Keratinocyte (primary cell): ENCODE data around the gene MLF1. TPM values are rescaled to one million over a fixed set of nuclear protein-coding genes. Genes with fewer than 3 reads are reported as not detected.

Source experiments
- DNase-seq: peaks from one replicate; pipeline ENCODE4 v3.0.0-alpha.2; 2011; ENCODE audit warnings: low read depth, missing footprints, low spot score
- FAIRE-seq: peaks from 2 replicates; lab custom pipeline; 2011; peaks lifted over from hg19 to GRCh38; lab: Jason Lieb, UNC
- H2AFZ ChIP-seq: 2 replicates; pipeline ENCODE4 v1.6.0; 2012; ENCODE audit warnings: low read length, control low read depth, inconsistent platforms; ENCODE audit not compliant: control insufficient read depth
- H3K27ac ChIP-seq: 2 replicates; pipeline ENCODE4 v1.5.1; 2011; ENCODE audit warnings: low read length; ENCODE audit not compliant: control insufficient read depth, insufficient read depth
- H3K27me3 ChIP-seq: 3 replicates; pipeline ENCODE4 v1.6.0; 2011; ENCODE audit warnings: low read length; ENCODE audit not compliant: control insufficient read depth, insufficient read depth; ENCODE audit errors: extremely low read depth
- H3K36me3 ChIP-seq, 2 experiments: 2 replicates in 1 of 2; 3 replicates in 1 of 2; pipeline ENCODE4 v1.5.1; 2011; ENCODE audit warnings: low read length in 2 of 2, mild to moderate bottlenecking in 1 of 2; ENCODE audit not compliant: control insufficient read depth in 2 of 2, insufficient read depth in 2 of 2; ENCODE audit errors: extremely low read depth in 1 of 2
- H3K4me1 ChIP-seq: 3 replicates; pipeline ENCODE4 v1.5.1; 2011; ENCODE audit warnings: low read length; ENCODE audit not compliant: control insufficient read depth, insufficient read depth; ENCODE audit errors: extremely low read depth
- H3K4me2 ChIP-seq: 3 replicates; pipeline ENCODE4 v1.6.0; 2011; ENCODE audit warnings: low read depth, low read length; ENCODE audit not compliant: control insufficient read depth, insufficient read depth; ENCODE audit errors: extremely low read depth
- H3K4me3 ChIP-seq, 3 experiments: fragments of 200-600 bp in 1 of 3; sonication (generic) in 1 of 3; 2 replicates in 2 of 3; 3 replicates in 1 of 3; pipeline ENCODE4 v1.5.1; 2011 to 2016; ENCODE audit warnings: low read length in 3 of 3, mild to moderate bottlenecking in 3 of 3, control low read depth in 2 of 3, inconsistent platforms in 1 of 3, low read depth in 1 of 3, mixed read lengths in 1 of 3, mixed run types in 1 of 3, moderate library complexity in 1 of 3; ENCODE audit not compliant: control insufficient read depth in 2 of 3, insufficient read depth in 2 of 3; ENCODE audit errors: extremely low read depth in 1 of 3
- H3K79me2 ChIP-seq: 2 replicates; pipeline ENCODE4 v1.6.0; 2012; ENCODE audit warnings: low read length; ENCODE audit not compliant: control insufficient read depth, insufficient read depth
- H3K9ac ChIP-seq: 3 replicates; pipeline ENCODE4 v1.6.0; 2011; ENCODE audit warnings: low read length; ENCODE audit not compliant: control insufficient read depth, insufficient read depth; ENCODE audit errors: extremely low read depth
- H3K9me1 ChIP-seq: 3 replicates; pipeline ENCODE4 v1.6.0; 2011; ENCODE audit warnings: low read length; ENCODE audit not compliant: control insufficient read depth, insufficient read depth; ENCODE audit errors: extremely low read depth
- H3K9me3 ChIP-seq: 2 replicates; pipeline ENCODE4 v1.5.1; 2012; ENCODE audit warnings: low read depth, low read length; ENCODE audit not compliant: control insufficient read depth
- H4K20me1 ChIP-seq: 3 replicates; pipeline ENCODE4 v1.6.0; 2011; ENCODE audit warnings: low read length; ENCODE audit not compliant: control insufficient read depth, insufficient read depth; ENCODE audit errors: extremely low read depth
- EZH2 ChIP-seq: IDR thresholded peaks from one replicate; pipeline ENCODE4 v1.6.1; 2012; ENCODE audit warnings: inconsistent platforms, mild to moderate bottlenecking, low read length, moderate library complexity
- dilution Hi-C: fragments of 300-500 bp; cut with MboI; formaldehyde crosslinking; loops from one replicate; pipeline ENCODE4 v1.7.0; 2020; ENCODE audit warnings: low sequenced_read_pairs; ENCODE audit not compliant: extremely low pct_ligation_motif_present
- polyA plus RNA-seq, 5 experiments: library from polyadenylated mRNA; depleted of rRNA in 3 of 5; stranded (reverse) in 3 of 5; stranded (forward) in 1 of 5; unstranded in 1 of 5; fragments of >200 nt; gene quantifications; 1 replicate in 1 of 5; 2 replicates in 3 of 5; 3 replicates in 1 of 5; pipeline versions ENCODE4 v1.2.1 to v1.2.3, GENCODE V29; 2011 to 2012; ENCODE audit warnings: missing spikeins in 2 of 5, low read depth in 1 of 5, low replicate concordance in 1 of 5
- TF ChIP-seq, protein P1 (sequence below), 3 experiments: IDR thresholded peaks in 1 of 3; conservative IDR thresholded peaks in 1 of 3; optimal IDR thresholded peaks in 1 of 3; 2 replicates in 2 of 3; 3 replicates in 1 of 3; pipeline versions ENCODE3 to v1.5.1; 2011; ENCODE audit warnings: low read length in 3 of 3, mild to moderate bottlenecking in 3 of 3, moderate library complexity in 2 of 3, control low read depth in 1 of 3, inconsistent platforms in 1 of 3; ENCODE audit not compliant: insufficient read depth in 2 of 3; ENCODE audit errors: extremely low read depth in 1 of 3

MLF1 gene
- polyA plus RNA-seq, 1 donor (not counting 4 experiments of a cell fraction or from before 2014, with no cell fraction given) = 11.8 TPM

DNA sequence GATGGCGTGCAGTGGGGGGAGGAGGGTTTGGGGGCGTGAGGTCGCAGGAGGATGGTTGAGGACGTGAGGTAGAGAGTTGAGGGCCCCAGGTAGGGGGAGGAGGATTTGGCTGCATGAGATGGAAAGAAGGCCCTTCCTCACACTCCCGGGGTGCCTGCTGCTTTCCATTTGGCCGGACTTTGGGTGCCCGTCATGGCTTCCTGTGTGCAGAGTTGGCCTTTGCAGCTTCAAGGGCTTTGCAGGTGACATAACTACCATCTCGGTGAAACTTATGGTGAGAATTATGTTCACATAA lies 1.7 kb downstream of the MLF1 start:
- no peak overlapping the region for H3K4me2 ChIP-seq
- H3K27me3 ChIP-seq = no peaks in the 10 kb centered on the region
- H3K9me3 ChIP-seq = no peaks in the 10 kb centered on the region
- no peak overlapping the region for H3K27ac ChIP-seq
- H4K20me1 ChIP-seq = no peaks in the 10 kb centered on the region
- no peak overlapping the region for H2AFZ ChIP-seq
- no peaks in the 10 kb centered on the region for H3K36me3 ChIP-seq
- no peak overlapping the region for H3K4me3 ChIP-seq
- no peak for DNase-seq
- H3K79me2 ChIP-seq = no peaks in the 10 kb centered on the region
- TF ChIP-seq, protein P1, sequence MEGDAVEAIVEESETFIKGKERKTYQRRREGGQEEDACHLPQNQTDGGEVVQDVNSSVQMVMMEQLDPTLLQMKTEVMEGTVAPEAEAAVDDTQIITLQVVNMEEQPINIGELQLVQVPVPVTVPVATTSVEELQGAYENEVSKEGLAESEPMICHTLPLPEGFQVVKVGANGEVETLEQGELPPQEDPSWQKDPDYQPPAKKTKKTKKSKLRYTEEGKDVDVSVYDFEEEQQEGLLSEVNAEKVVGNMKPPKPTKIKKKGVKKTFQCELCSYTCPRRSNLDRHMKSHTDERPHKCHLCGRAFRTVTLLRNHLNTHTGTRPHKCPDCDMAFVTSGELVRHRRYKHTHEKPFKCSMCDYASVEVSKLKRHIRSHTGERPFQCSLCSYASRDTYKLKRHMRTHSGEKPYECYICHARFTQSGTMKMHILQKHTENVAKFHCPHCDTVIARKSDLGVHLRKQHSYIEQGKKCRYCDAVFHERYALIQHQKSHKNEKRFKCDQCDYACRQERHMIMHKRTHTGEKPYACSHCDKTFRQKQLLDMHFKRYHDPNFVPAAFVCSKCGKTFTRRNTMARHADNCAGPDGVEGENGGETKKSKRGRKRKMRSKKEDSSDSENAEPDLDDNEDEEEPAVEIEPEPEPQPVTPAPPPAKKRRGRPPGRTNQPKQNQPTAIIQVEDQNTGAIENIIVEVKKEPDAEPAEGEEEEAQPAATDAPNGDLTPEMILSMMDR (optimal IDR thresholded peaks at IDR 0.05 in 1 of 3, IDR thresholded peaks at IDR 0.05 in 1 of 3, conservative IDR thresholded peaks at IDR 0.05 in 1 of 3; ENCODE audit: extremely low read depth in 1 of 3, insufficient read depth in 2 of 3, low read length in 3 of 3) = no peak
- TF ChIP-seq EZH2 = no peak
- no peak for FAIRE-seq
- no peaks in the 10 kb centered on the region for H3K9me1 ChIP-seq
- H3K9ac ChIP-seq = no peak overlapping the region
- H3K4me1 ChIP-seq = peaks cover 4% of the 10 kb centered on the region
- dilution Hi-C loops = no loop called here

DNA sequence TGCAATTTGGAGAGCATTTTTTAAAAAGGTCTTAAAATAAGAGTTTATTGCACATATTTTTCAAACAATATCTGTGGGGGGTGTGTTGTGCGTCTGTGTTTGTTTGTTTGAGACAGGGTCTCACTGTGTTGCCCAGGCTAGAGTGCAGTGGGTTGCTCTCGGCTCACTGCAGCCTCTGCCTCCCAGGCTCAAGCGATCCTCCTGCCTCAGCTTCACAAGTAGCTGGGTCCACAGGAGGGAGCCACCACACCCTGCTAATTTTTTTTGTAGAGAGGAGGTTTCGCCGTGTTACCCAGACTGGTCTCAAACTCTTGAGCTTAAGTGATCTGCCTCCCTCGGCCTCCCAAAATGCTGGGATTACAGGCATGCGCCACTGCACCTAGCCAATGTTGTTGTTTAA lies 2.7 kb downstream of the MLF1 start:
- DNase-seq (no peak), FAIRE-seq (no peak)
- no peak overlapping the region for H3K4me3 ChIP-seq
- no peaks in the 10 kb centered on the region for H3K9me1 ChIP-seq
- no peaks in the 10 kb centered on the region for H3K9me3 ChIP-seq
- no peak overlapping the region for H2AFZ ChIP-seq
- H3K27me3 ChIP-seq = no peaks in the 10 kb centered on the region
- no peaks in the 10 kb centered on the region for H3K36me3 ChIP-seq
- no peak overlapping the region for H3K27ac ChIP-seq
- dilution Hi-C loops = no loop called here
- no peak overlapping the region for H3K4me2 ChIP-seq
- TF ChIP-seq, protein P1 (optimal IDR thresholded peaks at IDR 0.05 in 1 of 3, IDR thresholded peaks at IDR 0.05 in 1 of 3, conservative IDR thresholded peaks at IDR 0.05 in 1 of 3; ENCODE audit: extremely low read depth in 1 of 3, insufficient read depth in 2 of 3, low read length in 3 of 3) = no peak
- TF ChIP-seq EZH2 = no peak
- no peak overlapping the region for H3K9ac ChIP-seq
- peaks cover 4% of the 10 kb centered on the region for H3K4me1 ChIP-seq
- no peaks in the 10 kb centered on the region for H3K79me2 ChIP-seq
- no peaks in the 10 kb centered on the region for H4K20me1 ChIP-seq
